Osteoblast (primary cell): ENCODE measurements around the gene ANO2. TPM values are rescaled to one million over a fixed set of nuclear protein-coding genes. Genes with fewer than 3 reads are reported as not detected.

Source experiments
- DNase-seq: peaks from one replicate; pipeline ENCODE4 v3.0.0; 2011; ENCODE audit warnings: low spot score, mixed read lengths; ENCODE audit not compliant: insufficient read length; ENCODE audit errors: missing footprints
- H2AFZ ChIP-seq: 2 replicates; pipeline ENCODE4 v1.6.0; 2011; ENCODE audit warnings: mild to moderate bottlenecking, low read length
- H3K27ac ChIP-seq: 2 replicates; pipeline ENCODE4 v1.5.1; 2011; ENCODE audit warnings: mild to moderate bottlenecking, low read depth, low read length, moderate library complexity
- H3K27me3 ChIP-seq: 2 replicates; pipeline ENCODE4 v1.6.0; 2012; ENCODE audit warnings: mild to moderate bottlenecking, control low read depth, inconsistent platforms, low read length, moderate library complexity; ENCODE audit not compliant: insufficient read depth
- H3K36me3 ChIP-seq: 2 replicates; pipeline ENCODE4 v1.5.1; 2011; ENCODE audit warnings: mild to moderate bottlenecking, low read length, control low read depth, moderate library complexity; ENCODE audit not compliant: insufficient read depth
- H3K4me1 ChIP-seq: 2 replicates; pipeline ENCODE4 v1.5.1; 2011; ENCODE audit warnings: mild to moderate bottlenecking, low read length, control low read depth, moderate library complexity; ENCODE audit not compliant: insufficient read depth
- H3K4me2 ChIP-seq: 2 replicates; pipeline ENCODE4 v1.6.0; 2011; ENCODE audit warnings: mild to moderate bottlenecking, low read length; ENCODE audit not compliant: insufficient read depth
- H3K4me3 ChIP-seq: fragments of 200-600 bp; sonication (generic); 3 replicates; pipeline ENCODE4 v1.5.1; 2012; ENCODE audit warnings: mild to moderate bottlenecking, low read length, inconsistent platforms; ENCODE audit not compliant: insufficient read depth
- H3K79me2 ChIP-seq: 2 replicates; pipeline ENCODE4 v1.6.0; 2012; ENCODE audit warnings: mild to moderate bottlenecking, low read length, control low read depth, inconsistent platforms; ENCODE audit not compliant: insufficient read depth
- H3K9me3 ChIP-seq: 2 replicates; pipeline ENCODE4 v1.5.1; 2011; ENCODE audit warnings: low read depth, low read length, control low read depth
- H4K20me1 ChIP-seq: 2 replicates; pipeline ENCODE4 v1.6.0; 2012; ENCODE audit warnings: mild to moderate bottlenecking, low read length, control low read depth; ENCODE audit not compliant: insufficient read depth
- total RNA-seq: library from RNA; depleted of rRNA; stranded (reverse); fragments of >200 nt; gene quantifications from 2 replicates; pipeline ENCODE4 v1.2.3, GENCODE V29; 2012
- TF ChIP-seq, protein P1 (sequence below): IDR thresholded peaks from 2 replicates; pipeline ENCODE4 v1.5.1; 2011; ENCODE audit warnings: mild to moderate bottlenecking, low read depth, low read length, moderate library complexity; ENCODE audit errors: extremely low read depth

The ANO2 gene
- total RNA-seq, 1 donor, result under 0.01 TPM

- H3K9me3 ChIP-seq, result no peaks in the 10 kb centered on the region
- no peak for DNase-seq
- H3K4me1 ChIP-seq, result no peaks in the 10 kb centered on the region
- no peak overlapping the region for H3K27ac ChIP-seq
- H4K20me1 ChIP-seq, result no peaks in the 10 kb centered on the region
- H3K4me3 ChIP-seq, result no peak overlapping the region
- no peaks in the 10 kb centered on the region for H3K79me2 ChIP-seq
- TF ChIP-seq, protein P1, sequence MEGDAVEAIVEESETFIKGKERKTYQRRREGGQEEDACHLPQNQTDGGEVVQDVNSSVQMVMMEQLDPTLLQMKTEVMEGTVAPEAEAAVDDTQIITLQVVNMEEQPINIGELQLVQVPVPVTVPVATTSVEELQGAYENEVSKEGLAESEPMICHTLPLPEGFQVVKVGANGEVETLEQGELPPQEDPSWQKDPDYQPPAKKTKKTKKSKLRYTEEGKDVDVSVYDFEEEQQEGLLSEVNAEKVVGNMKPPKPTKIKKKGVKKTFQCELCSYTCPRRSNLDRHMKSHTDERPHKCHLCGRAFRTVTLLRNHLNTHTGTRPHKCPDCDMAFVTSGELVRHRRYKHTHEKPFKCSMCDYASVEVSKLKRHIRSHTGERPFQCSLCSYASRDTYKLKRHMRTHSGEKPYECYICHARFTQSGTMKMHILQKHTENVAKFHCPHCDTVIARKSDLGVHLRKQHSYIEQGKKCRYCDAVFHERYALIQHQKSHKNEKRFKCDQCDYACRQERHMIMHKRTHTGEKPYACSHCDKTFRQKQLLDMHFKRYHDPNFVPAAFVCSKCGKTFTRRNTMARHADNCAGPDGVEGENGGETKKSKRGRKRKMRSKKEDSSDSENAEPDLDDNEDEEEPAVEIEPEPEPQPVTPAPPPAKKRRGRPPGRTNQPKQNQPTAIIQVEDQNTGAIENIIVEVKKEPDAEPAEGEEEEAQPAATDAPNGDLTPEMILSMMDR, result no peak
- no peak overlapping the region for H2AFZ ChIP-seq
- H3K36me3 ChIP-seq, result no peaks in the 10 kb centered on the region
- peaks cover 44% of the 10 kb centered on the region for H3K27me3 ChIP-seq
- no peak overlapping the region for H3K4me2 ChIP-seq
These were observed 1.9 kb upstream of the ANO2 start for GRCh38 chr12:5947006-5947405.

GRCh38 chr12:5946388-5946787 is 1.3 kb upstream of the ANO2 start:
- Histone ChIP-seq H3K9me3 (no peaks in the 10 kb centered on the region), H3K4me2 (no peak overlapping the region), H4K20me1 (no peaks in the 10 kb centered on the region), H3K27me3 (peaks cover 44% of the 10 kb centered on the region), H3K4me1 (no peaks in the 10 kb centered on the region), H3K79me2 (no peaks in the 10 kb centered on the region), H3K4me3 (no peak overlapping the region), H3K27ac (no peak overlapping the region), H2AFZ (no peak overlapping the region), H3K36me3 (no peaks in the 10 kb centered on the region)
- TF ChIP-seq, protein P1, result no peak
- DNase-seq, result no peak

- H3K79me2 ChIP-seq, result no peaks in the 10 kb centered on the region
- no peak for DNase-seq
- H3K9me3 ChIP-seq, result no peaks in the 10 kb centered on the region
- H3K27ac ChIP-seq, result no peak overlapping the region
- no peaks in the 10 kb centered on the region for H4K20me1 ChIP-seq
- TF ChIP-seq, protein P1, result no peak
- H3K4me3 ChIP-seq, result peak overlapping the region; percentile 43
- H3K4me2 ChIP-seq, result peak overlapping the region; percentile 43
- no peaks in the 10 kb centered on the region for H3K4me1 ChIP-seq
- H3K36me3 ChIP-seq, result no peaks in the 10 kb centered on the region
- H2AFZ ChIP-seq, result no peak overlapping the region
- H3K27me3 ChIP-seq, result peaks cover 38% of the 10 kb centered on the region
These were observed 380 bp downstream of the ANO2 start for GRCh38 chr12:5944688-5945070.

GRCh38 chr12:5944053-5944452 is 1.0 kb downstream of the ANO2 start:
- Histone ChIP-seq H3K4me1 (no peaks in the 10 kb centered on the region), H4K20me1 (no peaks in the 10 kb centered on the region), H3K79me2 (no peaks in the 10 kb centered on the region), H3K27ac (no peak overlapping the region), H3K27me3 (peaks cover 35% of the 10 kb centered on the region), H3K9me3 (no peaks in the 10 kb centered on the region), H3K4me2 (no peak overlapping the region), H2AFZ (no peak overlapping the region), H3K4me3 (no peak overlapping the region), H3K36me3 (no peaks in the 10 kb centered on the region)
- TF ChIP-seq, protein P1, result no peak
- no peak for DNase-seq
